ENCODE data around the gene PYHIN1.

DNA sequence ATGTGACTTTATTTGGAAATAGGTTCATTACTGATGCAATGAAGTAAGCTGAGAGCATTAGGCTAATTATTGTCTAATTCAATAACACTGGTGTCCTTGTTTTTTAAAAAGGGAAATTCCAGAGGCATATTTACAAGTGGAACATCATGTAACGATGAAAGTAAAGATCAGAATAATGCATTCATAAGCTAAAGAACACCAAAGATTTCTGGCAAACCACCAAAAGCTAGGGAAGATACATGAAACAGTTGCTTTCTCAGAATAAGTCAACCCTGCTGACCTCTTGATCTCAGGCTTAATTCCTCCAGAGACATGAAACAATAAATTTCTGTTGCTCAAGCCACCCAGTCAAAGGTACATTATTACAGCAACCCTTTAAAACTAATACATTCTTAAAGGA lies 58.1 kb downstream of the PYHIN1 start:
- TF ChIP-seq, protein P1, sequence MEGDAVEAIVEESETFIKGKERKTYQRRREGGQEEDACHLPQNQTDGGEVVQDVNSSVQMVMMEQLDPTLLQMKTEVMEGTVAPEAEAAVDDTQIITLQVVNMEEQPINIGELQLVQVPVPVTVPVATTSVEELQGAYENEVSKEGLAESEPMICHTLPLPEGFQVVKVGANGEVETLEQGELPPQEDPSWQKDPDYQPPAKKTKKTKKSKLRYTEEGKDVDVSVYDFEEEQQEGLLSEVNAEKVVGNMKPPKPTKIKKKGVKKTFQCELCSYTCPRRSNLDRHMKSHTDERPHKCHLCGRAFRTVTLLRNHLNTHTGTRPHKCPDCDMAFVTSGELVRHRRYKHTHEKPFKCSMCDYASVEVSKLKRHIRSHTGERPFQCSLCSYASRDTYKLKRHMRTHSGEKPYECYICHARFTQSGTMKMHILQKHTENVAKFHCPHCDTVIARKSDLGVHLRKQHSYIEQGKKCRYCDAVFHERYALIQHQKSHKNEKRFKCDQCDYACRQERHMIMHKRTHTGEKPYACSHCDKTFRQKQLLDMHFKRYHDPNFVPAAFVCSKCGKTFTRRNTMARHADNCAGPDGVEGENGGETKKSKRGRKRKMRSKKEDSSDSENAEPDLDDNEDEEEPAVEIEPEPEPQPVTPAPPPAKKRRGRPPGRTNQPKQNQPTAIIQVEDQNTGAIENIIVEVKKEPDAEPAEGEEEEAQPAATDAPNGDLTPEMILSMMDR (IDR thresholded peaks at IDR 0.05; ENCODE audit: low read depth, low read length, poor library complexity, severe bottlenecking), result no peak
- no peak for TF ChIP-seq EZH2phosphoT487 (IDR thresholded peaks at IDR 0.05; ENCODE audit: borderline replicate concordance, low read length)

Measured in DOHH2 (cell line).